Right lobe of liver (tissue), 6 donors: ENCODE results near the gene PSEN2. TPM values are rescaled to one million over a fixed set of nuclear protein-coding genes. Genes with fewer than 3 reads are reported as not detected.
A peak's percentile ranks its signal among the peaks of the same experiment; 100 is the strongest.

ENCODE experiments used
- ATAC-seq, 4 donors: fragments of 200-7000 bp; cut with Tn5 transposase; one replicate each; pipeline ENCODE4 v1.9.1; 2020; ENCODE audit warnings: mild to moderate bottlenecking in 4 of 4, moderate library complexity in 4 of 4
- DNase-seq, 3 donors: peaks; one replicate each; pipeline ENCODE4 v3.0.0-alpha.2; 2020
- H3K27ac ChIP-seq, 3 donors: fragments of 200-600 bp; one replicate each; pipeline ENCODE4 v1.8.0; 2022
- H3K27me3 ChIP-seq, 2 donors: fragments of 200-600 bp; one replicate each; pipeline ENCODE4 v1.8.0; 2022
- H3K36me3 ChIP-seq, 4 donors: fragments of 200-600 bp; sonication (generic) in 1 of 4; one replicate each; pipeline versions ENCODE4 v1.5.1 to v1.8.0; 2017 to 2022; ENCODE audit warnings: control low read depth in 1 of 4
- H3K4me1 ChIP-seq, 4 donors: fragments of 200-600 bp; sonication (generic) in 1 of 4; one replicate each; pipeline versions ENCODE4 v1.5.1 to v1.8.0; 2017 to 2022; ENCODE audit warnings: control low read depth in 1 of 4
- H3K4me3 ChIP-seq, 3 donors: fragments of 200-600 bp; one replicate each; pipeline ENCODE4 v1.8.0; 2022
- H3K9me3 ChIP-seq, 4 donors: fragments of 200-600 bp; sonication (generic) in 1 of 4; one replicate each; pipeline versions ENCODE4 v1.5.1 to v1.8.0; 2017 to 2022; ENCODE audit warnings: control low read depth in 1 of 4
- CTCF ChIP-seq, 4 donors: fragments of 200-600 bp in 3 of 4; fragments of 450-650 bp in 1 of 4; IDR thresholded peaks; one replicate each; pipeline versions ENCODE4 v1.5.1 to v1.8.0; 2016 to 2022; ENCODE audit warnings: antibody characterized with exemption in 4 of 4, mild to moderate bottlenecking in 2 of 4
- POLR2A ChIP-seq: fragments of 450-650 bp; IDR thresholded peaks from one replicate; pipeline ENCODE4 v1.6.1; 2017; ENCODE audit warnings: antibody characterized with exemption, mild to moderate bottlenecking
- WGBS: methylation state at CpG from one replicate; pipeline ENCODE4 v1.1.6; 2018; ENCODE audit warnings: low coverage, low lambda C conversion rate; ENCODE audit not compliant: insufficient coverage; ENCODE audit errors: missing lambda C conversion rate; 5-methylcytosine and 5-hydroxymethylcytosine counted together
- intact Hi-C, 2 donors: fragments of 100-400 bp; cut with DNase I; formaldehyde crosslinking; loops; one replicate each; pipeline versions ENCODE4 v1.11.2 to v1.14.1; 2022
- total RNA-seq, 6 experiments: library from RNA; depleted of rRNA in 2 of 6; stranded (reverse); fragments of >200 nt in 2 of 6; fragmentation: NEBNext Ultra II Directional in 3 of 6; extraction: Animal tissue kit (Norgen Biotek cat#: 25700) in 3 of 6; gene quantifications; one replicate each; pipeline versions ENCODE4 v1.1.0 to v1.2.4, GENCODE V29; 2016 to 2023
- donor health status: DM: no; HTN: yes; CAD: no.
- donor health status: DM: no; HTN: no; CAD: no.
- donor health status: DM: no; HTN: no; CAD: no.
- donor health status: DM: no; HTN: yes; CAD: no.
- donor health status: DM: no; HTN: yes; CAD: no.

Gene PSEN2
- total RNA-seq, 6 experiments from 2014 or later = 11.8 to 22.7 (median 15.7) TPM

GRCh38 chr1:226908419-226908818 lies 38.0 kb downstream of the PSEN2 start:
- no CpG with 5 or more reads among the region's 10 CpGs for WGBS
- intact Hi-C loops = no loop called here
- no peaks in the 10 kb centered on the region for H3K27me3 ChIP-seq
- DNase-seq (no peak), ATAC-seq (no peak)
- no peaks in the 10 kb centered on the region for H3K9me3 ChIP-seq
- H3K4me3 ChIP-seq = no peak overlapping the region
- H3K27ac ChIP-seq = no peak overlapping the region
- no peaks in the 10 kb centered on the region for H3K4me1 ChIP-seq
- TF ChIP-seq CTCF (IDR thresholded peaks at IDR 0.05) = no peak
- no peaks in the 10 kb centered on the region for H3K36me3 ChIP-seq

GRCh38 chr1:226908913-226909312 lies 38.5 kb downstream of the PSEN2 start:
- no peaks in the 10 kb centered on the region for H3K4me1 ChIP-seq
- H3K9me3 ChIP-seq = no peaks in the 10 kb centered on the region
- H3K27ac ChIP-seq = no peak overlapping the region
- TF ChIP-seq POLR2A = no peak
- no peak for TF ChIP-seq CTCF (IDR thresholded peaks at IDR 0.05)
- H3K36me3 ChIP-seq = no peaks in the 10 kb centered on the region
- H3K4me3 ChIP-seq = no peak overlapping the region
- ATAC-seq (no peak), DNase-seq (no peak)
- no CpG with 5 or more reads among the region's 1 CpG for WGBS
- no peaks in the 10 kb centered on the region for H3K27me3 ChIP-seq
- intact Hi-C loops = no loop called here

GRCh38 chr1:226912587-226913176 lies 42.3 kb downstream of the PSEN2 start:
- TF ChIP-seq CTCF (IDR thresholded peaks at IDR 0.05) = peak; percentile 70 to 93 (median 81)
- TF ChIP-seq POLR2A = no peak
- 24% methylated on average over 12 of the region's 13 CpGs for WGBS
- Histone ChIP-seq H3K9me3 (no peaks in the 10 kb centered on the region), H3K36me3 (no peaks in the 10 kb centered on the region), H3K27ac (no peak overlapping the region), H3K4me1 (no peaks in the 10 kb centered on the region), H3K4me3 (no peak overlapping the region), H3K27me3 (no peaks in the 10 kb centered on the region)
- peak; percentile 96 to 99 (median 98) for ATAC-seq
- DNase-seq = peak; percentile 73 to 81 (median 74)
- intact Hi-C loops = no loop called here

GRCh38 chr1:226915672-226915995 lies 45.2 kb downstream of the PSEN2 start:
- DNase-seq (no peak), ATAC-seq (no peak)
- H3K4me3 ChIP-seq = no peak overlapping the region
- 77% methylated on average over 3 of the region's 3 CpGs for WGBS
- no peaks in the 10 kb centered on the region for H3K36me3 ChIP-seq
- intact Hi-C loops = no loop called here
- TF ChIP-seq CTCF (IDR thresholded peaks at IDR 0.05) (no peak), POLR2A (no peak)
- H3K4me1 ChIP-seq = peaks cover 0 to 8% (median 0%) of the 10 kb centered on the region in 4 donors
- H3K27me3 ChIP-seq = no peaks in the 10 kb centered on the region
- H3K9me3 ChIP-seq = no peaks in the 10 kb centered on the region
- no peak overlapping the region for H3K27ac ChIP-seq

- WGBS = 79% methylated on average over 2 of the region's 2 CpGs
- Histone ChIP-seq H3K36me3 (no peaks in the 10 kb centered on the region), H3K27me3 (no peaks in the 10 kb centered on the region), H3K9me3 (no peaks in the 10 kb centered on the region), H3K4me1 (peaks cover 0 to 14% (median 0%) of the 10 kb centered on the region in 4 donors), H3K4me3 (no peak overlapping the region), H3K27ac (no peak overlapping the region)
- TF ChIP-seq CTCF (IDR thresholded peaks at IDR 0.05) = no peak
- no peak for TF ChIP-seq POLR2A
- ATAC-seq (no peak), DNase-seq (no peak)
- intact Hi-C loops = no loop called here
Observed at GRCh38 chr1:226916497-226916896, 46.1 kb downstream of the PSEN2 start.
